ENCODE results near the gene ZNF507.

DNA sequence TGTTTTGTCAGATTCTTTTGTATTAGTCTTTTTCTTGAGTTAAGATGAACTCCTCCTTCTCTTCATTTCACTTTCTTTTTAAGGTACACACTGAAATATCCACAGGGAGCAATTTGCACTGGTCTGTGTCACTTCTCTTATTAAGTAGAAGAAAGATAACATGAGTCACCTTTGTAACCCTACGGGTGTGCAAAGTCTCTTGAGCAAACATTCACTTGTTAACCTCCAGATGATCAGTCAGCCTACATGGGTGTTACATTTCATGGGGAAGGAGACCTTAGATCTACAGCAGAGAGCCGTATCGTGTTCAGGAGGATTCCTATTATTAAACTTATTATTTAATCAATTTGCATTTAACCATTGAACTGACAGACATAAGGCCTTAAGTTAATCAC is 5.1 kb downstream of the ZNF507 start:
- TF ChIP-seq, protein P1, sequence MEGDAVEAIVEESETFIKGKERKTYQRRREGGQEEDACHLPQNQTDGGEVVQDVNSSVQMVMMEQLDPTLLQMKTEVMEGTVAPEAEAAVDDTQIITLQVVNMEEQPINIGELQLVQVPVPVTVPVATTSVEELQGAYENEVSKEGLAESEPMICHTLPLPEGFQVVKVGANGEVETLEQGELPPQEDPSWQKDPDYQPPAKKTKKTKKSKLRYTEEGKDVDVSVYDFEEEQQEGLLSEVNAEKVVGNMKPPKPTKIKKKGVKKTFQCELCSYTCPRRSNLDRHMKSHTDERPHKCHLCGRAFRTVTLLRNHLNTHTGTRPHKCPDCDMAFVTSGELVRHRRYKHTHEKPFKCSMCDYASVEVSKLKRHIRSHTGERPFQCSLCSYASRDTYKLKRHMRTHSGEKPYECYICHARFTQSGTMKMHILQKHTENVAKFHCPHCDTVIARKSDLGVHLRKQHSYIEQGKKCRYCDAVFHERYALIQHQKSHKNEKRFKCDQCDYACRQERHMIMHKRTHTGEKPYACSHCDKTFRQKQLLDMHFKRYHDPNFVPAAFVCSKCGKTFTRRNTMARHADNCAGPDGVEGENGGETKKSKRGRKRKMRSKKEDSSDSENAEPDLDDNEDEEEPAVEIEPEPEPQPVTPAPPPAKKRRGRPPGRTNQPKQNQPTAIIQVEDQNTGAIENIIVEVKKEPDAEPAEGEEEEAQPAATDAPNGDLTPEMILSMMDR (IDR thresholded peaks at IDR 0.05; ENCODE audit: poor library complexity) = no peak
- no peak for TF ChIP-seq EZH2 (IDR thresholded peaks at IDR 0.05; ENCODE audit: borderline replicate concordance)
- TF ChIP-seq EZH2phosphoT487 (IDR thresholded peaks at IDR 0.05; ENCODE audit: low read depth, severe bottlenecking, unreplicated experiment) = peak; percentile 61
